ENCODE results near the gene API5. TPM values are rescaled to one million over a fixed set of nuclear protein-coding genes. Genes with fewer than 3 reads are reported as not detected.

The API5 gene
- total and polyA plus RNA-seq, 2 experiments from 2014 or later: 36.1 to 144 TPM

GRCh38 chr11:43366677-43367076 lies 54.9 kb downstream of the API5 start:
- H3K27me3 Mint-ChIP-seq (ENCODE audit: insufficient read depth, low read depth, poor library complexity): no peaks in the 10 kb centered on the region
- no peak for DNase-seq (ENCODE audit: low spot score)
- Histone ChIP-seq H4K20me1 (replicated peaks; ENCODE audit: insufficient read depth) (peaks cover 36% of the 10 kb centered on the region), H3K79me2 (replicated peaks; ENCODE audit: insufficient read depth) (peaks cover 100% of the 10 kb centered on the region), H3K4me3 (no peak overlapping the region), H3K4me2 (no peak overlapping the region), H3K36me3 (ENCODE audit: insufficient read depth) (no peaks in the 10 kb centered on the region), H2AFZ (no peak overlapping the region), H3K27ac (ENCODE audit: low read depth) (0 out of 2 replicates have a peak overlapping the region, but pooled peaks have one; percentile 24), H3F3A (replicated peaks; ENCODE audit: low read depth) (no peaks in the 10 kb centered on the region), H3K27me3 (ENCODE audit: insufficient read depth) (no peaks in the 10 kb centered on the region), H3K9me2 (ENCODE audit: insufficient read depth) (no peaks in the 10 kb centered on the region), H3K4me1 (ENCODE audit: insufficient read depth) (no peaks in the 10 kb centered on the region)
- no peak for ATAC-seq
- 0 out of 3 replicates have a peak, but pooled peaks cover 3% of the 10 kb centered on the region for H3K4me1 Mint-ChIP-seq
- no peak overlapping the region for H3K4me3 Mint-ChIP-seq
- TF ChIP-seq JUNB (IDR thresholded peaks at IDR 0.05; ENCODE audit: unreplicated experiment): no peak
- no peak for TF ChIP-seq STAT1 (IDR thresholded peaks at IDR 0.05; ENCODE audit: unreplicated experiment)
- TF ChIP-seq EZH2 (IDR thresholded peaks at IDR 0.05; ENCODE audit: low read depth, unreplicated experiment): no peak
- TF ChIP-seq CREB1 (CRISPR knock-in tag; IDR thresholded peaks at IDR 0.05; ENCODE audit: low read depth): no peak
- TF ChIP-seq CTCF (conservative IDR thresholded peaks at IDR 0.05; ENCODE audit: low read depth in 2 of 2): no peak
- TF ChIP-seq ZNF114 (CRISPR knock-in tag; IDR thresholded peaks at IDR 0.05): no peak
- TF ChIP-seq POLR2AphosphoS5 (IDR thresholded peaks at IDR 0.05; ENCODE audit: low read depth): no peak
- no peak for TF ChIP-seq ZNF462 (CRISPR knock-in tag; IDR thresholded peaks at IDR 0.05)
- no peak for TF ChIP-seq ZNF331 (CRISPR knock-in tag; IDR thresholded peaks at IDR 0.05; ENCODE audit: low read depth)
- no peak for TF ChIP-seq REST (IDR thresholded peaks at IDR 0.05; ENCODE audit: unreplicated experiment)
- TF ChIP-seq NANOG (IDR thresholded peaks at IDR 0.05; ENCODE audit: borderline replicate concordance): no peak
- no peak for TF ChIP-seq EZH2phosphoT487 (IDR thresholded peaks at IDR 0.05; ENCODE audit: unreplicated experiment)
- no peak for TF ChIP-seq ETS1 (IDR thresholded peaks at IDR 0.05)
- H3K9me3 Mint-ChIP-seq: no peaks in the 10 kb centered on the region
- peaks cover 16% of the 10 kb centered on the region for H3K36me3 Mint-ChIP-seq (ENCODE audit: low read depth)
- H3K27ac Mint-ChIP-seq: no peak overlapping the region; the same call in 1 of the 2 replicates
